Fibroblast of lung (primary cell): ENCODE data around the gene STK32B.

ENCODE experiments used
- EZH2 ChIP-seq: IDR thresholded peaks from 2 replicates; pipeline ENCODE4 v1.5.1; 2012; ENCODE audit warnings: low read length, control low read depth, mild to moderate bottlenecking; ENCODE audit errors: missing control alignments
- TF ChIP-seq, protein P1 (sequence below), 2 donors: IDR thresholded peaks in 1 of 2; conservative IDR thresholded peaks in 1 of 2; 1 replicate in 1 of 2; 2 replicates in 1 of 2; pipeline ENCODE4 v1.5.1; 2011 to 2012; ENCODE audit warnings: low read length in 2 of 2, control low read depth in 1 of 2, inconsistent platforms in 1 of 2, low read depth in 1 of 2, mild to moderate bottlenecking in 1 of 2

- TF ChIP-seq, protein P1, sequence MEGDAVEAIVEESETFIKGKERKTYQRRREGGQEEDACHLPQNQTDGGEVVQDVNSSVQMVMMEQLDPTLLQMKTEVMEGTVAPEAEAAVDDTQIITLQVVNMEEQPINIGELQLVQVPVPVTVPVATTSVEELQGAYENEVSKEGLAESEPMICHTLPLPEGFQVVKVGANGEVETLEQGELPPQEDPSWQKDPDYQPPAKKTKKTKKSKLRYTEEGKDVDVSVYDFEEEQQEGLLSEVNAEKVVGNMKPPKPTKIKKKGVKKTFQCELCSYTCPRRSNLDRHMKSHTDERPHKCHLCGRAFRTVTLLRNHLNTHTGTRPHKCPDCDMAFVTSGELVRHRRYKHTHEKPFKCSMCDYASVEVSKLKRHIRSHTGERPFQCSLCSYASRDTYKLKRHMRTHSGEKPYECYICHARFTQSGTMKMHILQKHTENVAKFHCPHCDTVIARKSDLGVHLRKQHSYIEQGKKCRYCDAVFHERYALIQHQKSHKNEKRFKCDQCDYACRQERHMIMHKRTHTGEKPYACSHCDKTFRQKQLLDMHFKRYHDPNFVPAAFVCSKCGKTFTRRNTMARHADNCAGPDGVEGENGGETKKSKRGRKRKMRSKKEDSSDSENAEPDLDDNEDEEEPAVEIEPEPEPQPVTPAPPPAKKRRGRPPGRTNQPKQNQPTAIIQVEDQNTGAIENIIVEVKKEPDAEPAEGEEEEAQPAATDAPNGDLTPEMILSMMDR (conservative IDR thresholded peaks at IDR 0.05 in 1 of 2, IDR thresholded peaks at IDR 0.05 in 1 of 2; ENCODE audit: low read depth in 1 of 2, low read length in 2 of 2): no peak
- no peak for TF ChIP-seq EZH2
Observed at GRCh38 chr4:5222047-5222446, 170.8 kb downstream of the STK32B start.
